Measurements from ENCODE around the gene PPP1R8.

The PPP1R8 gene

GRCh38 chr1:27894521-27894920 is 63.9 kb downstream of the PPP1R8 start:
- DNase-seq (ENCODE audit: low read depth, low spot score): no peak

All from ELF-1 (cell line).